ENCODE results near the gene MMP13.

The MMP13 gene

GRCh38 chr11:102972853-102973252 lies 17.3 kb upstream of the MMP13 start:
- Histone ChIP-seq H3K4me3 (ENCODE audit: low read length) (no peak overlapping the region), H3K36me3 (ENCODE audit: control insufficient read depth, insufficient read depth, low read length) (no peaks in the 10 kb centered on the region), H3K9ac (ENCODE audit: low read length) (no peak overlapping the region), H3K27me3 (ENCODE audit: control insufficient read depth, insufficient read depth, low read length) (no peaks in the 10 kb centered on the region), H3K9me3 (ENCODE audit: control insufficient read depth, low read length) (no peaks in the 10 kb centered on the region), H3K4me1 (ENCODE audit: control insufficient read depth, insufficient read depth, low read length) (peaks cover 8% of the 10 kb centered on the region)

GRCh38 chr11:102971766-102972165 lies 16.2 kb upstream of the MMP13 start:
- no peak overlapping the region for H3K4me3 ChIP-seq (ENCODE audit: low read length)
- no peaks in the 10 kb centered on the region for H3K27me3 ChIP-seq (ENCODE audit: control insufficient read depth, insufficient read depth, low read length)
- no peaks in the 10 kb centered on the region for H3K36me3 ChIP-seq (ENCODE audit: control insufficient read depth, insufficient read depth, low read length)
- H3K9ac ChIP-seq (ENCODE audit: low read length) = no peak overlapping the region
- peaks cover 3% of the 10 kb centered on the region for H3K4me1 ChIP-seq (ENCODE audit: control insufficient read depth, insufficient read depth, low read length)
- H3K9me3 ChIP-seq (ENCODE audit: control insufficient read depth, low read length) = no peaks in the 10 kb centered on the region

GRCh38 chr11:102967497-102967896 lies 12.0 kb upstream of the MMP13 start:
- Histone ChIP-seq H3K4me1 (ENCODE audit: control insufficient read depth, insufficient read depth, low read length) (no peaks in the 10 kb centered on the region), H3K36me3 (ENCODE audit: control insufficient read depth, insufficient read depth, low read length) (no peaks in the 10 kb centered on the region), H3K9ac (ENCODE audit: low read length) (no peak overlapping the region), H3K9me3 (ENCODE audit: control insufficient read depth, low read length) (no peaks in the 10 kb centered on the region), H3K27me3 (ENCODE audit: control insufficient read depth, insufficient read depth, low read length) (no peaks in the 10 kb centered on the region), H3K4me3 (ENCODE audit: low read length) (no peak overlapping the region)

GRCh38 chr11:102966011-102966410 lies 10.5 kb upstream of the MMP13 start:
- Histone ChIP-seq H3K27me3 (ENCODE audit: control insufficient read depth, insufficient read depth, low read length) (no peaks in the 10 kb centered on the region), H3K36me3 (ENCODE audit: control insufficient read depth, insufficient read depth, low read length) (no peaks in the 10 kb centered on the region), H3K4me3 (ENCODE audit: low read length) (no peak overlapping the region), H3K4me1 (ENCODE audit: control insufficient read depth, insufficient read depth, low read length) (no peaks in the 10 kb centered on the region), H3K9ac (ENCODE audit: low read length) (no peak overlapping the region), H3K9me3 (ENCODE audit: control insufficient read depth, low read length) (no peaks in the 10 kb centered on the region)

GRCh38 chr11:102964867-102965266 lies 9.3 kb upstream of the MMP13 start:
- Histone ChIP-seq H3K9ac (ENCODE audit: low read length) (no peak overlapping the region), H3K27me3 (ENCODE audit: control insufficient read depth, insufficient read depth, low read length) (no peaks in the 10 kb centered on the region), H3K4me3 (ENCODE audit: low read length) (no peak overlapping the region), H3K4me1 (ENCODE audit: control insufficient read depth, insufficient read depth, low read length) (no peaks in the 10 kb centered on the region), H3K36me3 (ENCODE audit: control insufficient read depth, insufficient read depth, low read length) (no peaks in the 10 kb centered on the region), H3K9me3 (ENCODE audit: control insufficient read depth, low read length) (no peaks in the 10 kb centered on the region)

- no peak overlapping the region for H3K9ac ChIP-seq (ENCODE audit: low read length)
- no peaks in the 10 kb centered on the region for H3K9me3 ChIP-seq (ENCODE audit: control insufficient read depth, low read length)
- H3K27me3 ChIP-seq (ENCODE audit: control insufficient read depth, insufficient read depth, low read length) = no peaks in the 10 kb centered on the region
Observed at GRCh38 chr11:102957953-102958352, 2.4 kb upstream of the MMP13 start.

GRCh38 chr11:102950622-102951081 lies 4.9 kb downstream of the MMP13 start:
- Histone ChIP-seq H3K36me3 (ENCODE audit: control insufficient read depth, insufficient read depth, low read length) (no peaks in the 10 kb centered on the region), H3K4me3 (ENCODE audit: low read length) (no peak overlapping the region), H3K4me1 (ENCODE audit: control insufficient read depth, insufficient read depth, low read length) (no peaks in the 10 kb centered on the region), H3K9me3 (ENCODE audit: control insufficient read depth, low read length) (no peaks in the 10 kb centered on the region), H3K9ac (ENCODE audit: low read length) (no peak overlapping the region), H3K27me3 (ENCODE audit: control insufficient read depth, insufficient read depth, low read length) (no peaks in the 10 kb centered on the region)

More at GRCh38 chr11:102957953-102958352, 2.4 kb upstream of the MMP13 start:
- H3K4me3 ChIP-seq (ENCODE audit: low read length) = no peak overlapping the region
- H3K36me3 ChIP-seq (ENCODE audit: control insufficient read depth, insufficient read depth, low read length) = no peaks in the 10 kb centered on the region
- H3K4me1 ChIP-seq (ENCODE audit: control insufficient read depth, insufficient read depth, low read length) = no peaks in the 10 kb centered on the region

GRCh38 chr11:102946237-102946636 lies 9.3 kb downstream of the MMP13 start:
- Histone ChIP-seq H3K36me3 (ENCODE audit: control insufficient read depth, insufficient read depth, low read length) (no peaks in the 10 kb centered on the region), H3K9ac (ENCODE audit: low read length) (no peak overlapping the region), H3K4me1 (ENCODE audit: control insufficient read depth, insufficient read depth, low read length) (no peaks in the 10 kb centered on the region), H3K4me3 (ENCODE audit: low read length) (no peak overlapping the region), H3K9me3 (ENCODE audit: control insufficient read depth, low read length) (no peaks in the 10 kb centered on the region), H3K27me3 (ENCODE audit: control insufficient read depth, insufficient read depth, low read length) (no peaks in the 10 kb centered on the region)

GRCh38 chr11:102940714-102941588 lies 14.6 kb downstream of the MMP13 start:
- Histone ChIP-seq H3K36me3 (ENCODE audit: control insufficient read depth, insufficient read depth, low read length) (no peaks in the 10 kb centered on the region), H3K9ac (ENCODE audit: low read length) (no peak overlapping the region), H3K27me3 (ENCODE audit: control insufficient read depth, insufficient read depth, low read length) (no peaks in the 10 kb centered on the region), H3K4me1 (ENCODE audit: control insufficient read depth, insufficient read depth, low read length) (no peaks in the 10 kb centered on the region), H3K4me3 (ENCODE audit: low read length) (no peak overlapping the region), H3K9me3 (ENCODE audit: control insufficient read depth, low read length) (no peaks in the 10 kb centered on the region)

GRCh38 chr11:102936864-102937509 lies 18.5 kb downstream of the MMP13 start:
- Histone ChIP-seq H3K9me3 (ENCODE audit: control insufficient read depth, low read length) (no peaks in the 10 kb centered on the region), H3K9ac (ENCODE audit: low read length) (no peak overlapping the region), H3K36me3 (ENCODE audit: control insufficient read depth, insufficient read depth, low read length) (no peaks in the 10 kb centered on the region), H3K4me1 (ENCODE audit: control insufficient read depth, insufficient read depth, low read length) (no peaks in the 10 kb centered on the region), H3K4me3 (ENCODE audit: low read length) (no peak overlapping the region), H3K27me3 (ENCODE audit: control insufficient read depth, insufficient read depth, low read length) (no peaks in the 10 kb centered on the region)

- Histone ChIP-seq H3K36me3 (ENCODE audit: control insufficient read depth, insufficient read depth, low read length) (no peaks in the 10 kb centered on the region), H3K4me3 (ENCODE audit: low read length) (no peak overlapping the region), H3K9me3 (ENCODE audit: control insufficient read depth, low read length) (no peaks in the 10 kb centered on the region), H3K9ac (ENCODE audit: low read length) (no peak overlapping the region), H3K4me1 (ENCODE audit: control insufficient read depth, insufficient read depth, low read length) (peaks cover 6% of the 10 kb centered on the region), H3K27me3 (ENCODE audit: control insufficient read depth, insufficient read depth, low read length) (no peaks in the 10 kb centered on the region)
Observed at GRCh38 chr11:102935514-102935913, 20.0 kb downstream of the MMP13 start.

GRCh38 chr11:102934735-102935134 lies 20.8 kb downstream of the MMP13 start:
- no peaks in the 10 kb centered on the region for H3K36me3 ChIP-seq (ENCODE audit: control insufficient read depth, insufficient read depth, low read length)
- peaks cover 8% of the 10 kb centered on the region for H3K4me1 ChIP-seq (ENCODE audit: control insufficient read depth, insufficient read depth, low read length)
- H3K27me3 ChIP-seq (ENCODE audit: control insufficient read depth, insufficient read depth, low read length) = no peaks in the 10 kb centered on the region
- no peak overlapping the region for H3K9ac ChIP-seq (ENCODE audit: low read length)
- no peak overlapping the region for H3K4me3 ChIP-seq (ENCODE audit: low read length)
- H3K9me3 ChIP-seq (ENCODE audit: control insufficient read depth, low read length) = no peaks in the 10 kb centered on the region

Measured in mucosa of stomach (tissue), 1 donor.